H1 (cell line): Measurements from ENCODE around the gene HBA2. TPM values are rescaled to one million over a fixed set of nuclear protein-coding genes. Genes with fewer than 3 reads are reported as not detected.

Experiments used
- CTCF ChIA-PET: fragments of 300-600 bp; sonication (Branson Sonifier 250); formaldehyde crosslinking; loops from one replicate; lab custom pipeline; 2021; ENCODE audit not compliant: partially characterized antibody; lab: Charles Lee
- POLR2A ChIA-PET: fragments of 300-600 bp; sonication (Branson Sonifier 250); formaldehyde crosslinking; loops from one replicate; lab custom pipeline; 2021; ENCODE audit warnings: inconsistent platforms; ENCODE audit not compliant: partially characterized antibody; lab: Charles Lee
- DNase-seq, 2 experiments: peaks; one replicate each; pipeline versions ENCODE4 v3.0.0 to v3.0.0-alpha.2; 2010 to 2022; ENCODE audit warnings: low spot score in 2 of 2, low read depth in 1 of 2, mixed read lengths in 1 of 2
- FAIRE-seq: peaks from 2 replicates; lab custom pipeline; 2011; peaks lifted over from hg19 to GRCh38; lab: Jason Lieb, UNC
- H2AFZ ChIP-seq: 2 replicates; pipeline ENCODE4 v1.8.1; 2012; ENCODE audit warnings: low read length, inconsistent platforms
- H2AK5ac ChIP-seq: 2 replicates; pipeline ENCODE4 v1.6.1; 2013; ENCODE audit warnings: low read depth, low read length
- H2BK120ac ChIP-seq: replicated peaks from 2 replicates; pipeline ENCODE3; 2013; ENCODE audit warnings: low read depth, low read length, inconsistent platforms
- H2BK12ac ChIP-seq: 2 replicates; pipeline ENCODE4 v1.6.1; 2013; ENCODE audit warnings: low read depth, low read length
- H2BK15ac ChIP-seq: 2 replicates; pipeline ENCODE4 v1.6.1; 2013; ENCODE audit warnings: low read length
- H2BK20ac ChIP-seq: 2 replicates; pipeline ENCODE4 v1.6.1; 2013; ENCODE audit warnings: low read length
- H2BK5ac ChIP-seq: 2 replicates; pipeline ENCODE4 v1.6.1; 2013; ENCODE audit warnings: low read depth, low read length
- H3K14ac ChIP-seq: 2 replicates; pipeline ENCODE4 v1.6.1; 2013; ENCODE audit warnings: inconsistent platforms; ENCODE audit not compliant: insufficient read length
- H3K18ac ChIP-seq: 2 replicates; pipeline ENCODE4 v1.6.1; 2013; ENCODE audit warnings: low read length; ENCODE audit errors: extremely low read depth
- H3K23ac ChIP-seq: 2 replicates; pipeline ENCODE4 v1.6.1; 2013; ENCODE audit warnings: inconsistent platforms; ENCODE audit not compliant: insufficient read length
- H3K23me2 ChIP-seq: 2 replicates; pipeline ENCODE4 v1.6.1; 2013; ENCODE audit warnings: low read depth, low read length
- H3K27ac ChIP-seq: 2 replicates; pipeline ENCODE4 v1.6.1; 2011; ENCODE audit warnings: low read depth, low read length, inconsistent platforms
- H3K27me3 ChIP-seq, 4 experiments: replicated peaks in 1 of 4; 1 replicate in 1 of 4; 2 replicates in 3 of 4; pipeline versions ENCODE4 v1.6.1 to v1.8.1; 2011 to 2013; ENCODE audit warnings: low read length in 3 of 4, mild to moderate bottlenecking in 3 of 4, inconsistent platforms in 2 of 4, mixed read lengths in 2 of 4, moderate library complexity in 1 of 4; ENCODE audit not compliant: control insufficient read depth in 3 of 4, insufficient read depth in 3 of 4; ENCODE audit errors: extremely low read depth in 1 of 4
- H3K36me3 ChIP-seq, 4 experiments: 2 replicates each; pipeline versions ENCODE4 v1.6.1 to v1.8.1; 2011 to 2013; ENCODE audit warnings: mild to moderate bottlenecking in 4 of 4, low read length in 3 of 4, moderate library complexity in 2 of 4, control low read depth in 1 of 4, inconsistent platforms in 1 of 4; ENCODE audit not compliant: insufficient read depth in 4 of 4, control insufficient read depth in 2 of 4
- H3K4ac ChIP-seq: replicated peaks from 2 replicates; pipeline ENCODE3; 2013; ENCODE audit warnings: low read length, low read depth, mixed read lengths, inconsistent platforms; ENCODE audit not compliant: insufficient read length
- H3K4me1 ChIP-seq, 4 experiments: replicated peaks in 1 of 4; 1 replicate in 1 of 4; 2 replicates in 3 of 4; pipeline versions ENCODE4 v1.6.1 to v1.8.1; 2011 to 2013; ENCODE audit warnings: low read length in 3 of 4, inconsistent platforms in 2 of 4, mixed read lengths in 1 of 4; ENCODE audit not compliant: insufficient read depth in 4 of 4, control insufficient read depth in 3 of 4
- H3K4me2 ChIP-seq, 2 experiments: 2 replicates each; pipeline versions ENCODE4 v1.6.1 to v1.8.1; 2011 to 2013; ENCODE audit warnings: low read depth in 2 of 2, low read length in 2 of 2, control low read depth in 1 of 2, inconsistent platforms in 1 of 2, mild to moderate bottlenecking in 1 of 2; ENCODE audit not compliant: insufficient read depth in 1 of 2
- H3K4me3 ChIP-seq, 4 experiments: fragments of 200-600, 300-600 bp in 1 of 4; sonication (generic), shearing (Covaris generic), sonication (Bioruptor Twin) in 1 of 4; 2 replicates each; pipeline versions ENCODE4 v1.5.1 to v1.8.1; 2011 to 2016; ENCODE audit warnings: low read length in 4 of 4, low read depth in 3 of 4, control low read depth in 2 of 4, inconsistent platforms in 2 of 4, mild to moderate bottlenecking in 2 of 4, mixed read lengths in 1 of 4, moderate library complexity in 1 of 4; ENCODE audit not compliant: insufficient read depth in 2 of 4; ENCODE audit errors: extremely low read depth in 1 of 4
- H3K56ac ChIP-seq: replicated peaks from 2 replicates; pipeline ENCODE3; 2013; ENCODE audit warnings: low read depth, mild to moderate bottlenecking, mixed read lengths, low read length, inconsistent platforms; ENCODE audit not compliant: insufficient read length
- H3K79me1 ChIP-seq: 2 replicates; pipeline ENCODE4 v1.6.1; 2013; ENCODE audit warnings: low read depth, low read length, control low read depth
- H3K79me2 ChIP-seq, 2 experiments: 2 replicates each; pipeline versions ENCODE4 v1.6.1 to v1.8.1; 2012 to 2013; ENCODE audit warnings: low read length in 2 of 2, mild to moderate bottlenecking in 2 of 2, inconsistent platforms in 1 of 2; ENCODE audit not compliant: insufficient read depth in 2 of 2, control insufficient read depth in 1 of 2
- H3K9ac ChIP-seq, 4 experiments: replicated peaks in 1 of 4; 1 replicate in 1 of 4; 2 replicates in 3 of 4; pipeline versions ENCODE4 v1.6.1 to v1.8.1; 2011 to 2013; ENCODE audit warnings: low read depth in 3 of 4, low read length in 3 of 4, control low read depth in 2 of 4, mild to moderate bottlenecking in 2 of 4, moderate library complexity in 2 of 4, inconsistent platforms in 1 of 4; ENCODE audit errors: extremely low read depth in 1 of 4
- H3K9me3 ChIP-seq, 2 experiments: 2 replicates each; pipeline versions ENCODE4 v1.6.1 to v1.8.1; 2012 to 2013; ENCODE audit warnings: mild to moderate bottlenecking in 2 of 2, moderate library complexity in 2 of 2, control low read depth in 1 of 2, inconsistent platforms in 1 of 2, low read depth in 1 of 2, low read length in 1 of 2, mixed read lengths in 1 of 2; ENCODE audit not compliant: insufficient read depth in 2 of 2
- H4K20me1 ChIP-seq, 2 experiments: replicated peaks in 1 of 2; 2 replicates each; pipeline versions ENCODE3 to v1.8.1; 2011 to 2013; ENCODE audit warnings: inconsistent platforms in 2 of 2, low read length in 2 of 2, mild to moderate bottlenecking in 1 of 2; ENCODE audit not compliant: insufficient read depth in 2 of 2, control insufficient read depth in 1 of 2
- H4K5ac ChIP-seq: 2 replicates; pipeline ENCODE4 v1.6.1; 2013; ENCODE audit warnings: low read length, low read depth, mixed read lengths, inconsistent platforms; ENCODE audit not compliant: insufficient read length
- H4K8ac ChIP-seq: 2 replicates; pipeline ENCODE4 v1.8.0; 2013; ENCODE audit warnings: mild to moderate bottlenecking, moderate library complexity, low read length, inconsistent platforms; ENCODE audit not compliant: insufficient read depth; ENCODE audit errors: extremely low read depth
- H4K91ac ChIP-seq: replicated peaks from 2 replicates; pipeline ENCODE3; 2013; ENCODE audit warnings: low read length, mixed read lengths, inconsistent platforms; ENCODE audit not compliant: insufficient read length
- BCL11A ChIP-seq, 2 experiments: IDR thresholded peaks; one replicate each; pipeline ENCODE4 v1.6.1; 2011; ENCODE audit warnings: low read depth in 2 of 2, low read length in 2 of 2, mild to moderate bottlenecking in 2 of 2
- CHD1 ChIP-seq: IDR thresholded peaks from 2 replicates; pipeline ENCODE4 v1.6.1; 2012; ENCODE audit warnings: low read depth, low read length, improper control_type of control experiment
- RAD21 ChIP-seq, 2 experiments: IDR thresholded peaks in 1 of 2; conservative IDR thresholded peaks in 1 of 2; 2 replicates each; pipeline ENCODE4 v1.6.1; 2011; ENCODE audit warnings: low read depth in 2 of 2, low read length in 2 of 2, improper control_type of control experiment in 1 of 2, inconsistent platforms in 1 of 2, mild to moderate bottlenecking in 1 of 2, moderate library complexity in 1 of 2
- TCF12 ChIP-seq: IDR thresholded peaks from 2 replicates; pipeline ENCODE4 v1.6.1; 2011; ENCODE audit warnings: low read depth, mild to moderate bottlenecking, low read length
- WGBS, 2 experiments: shearing (Covaris generic) in 1 of 2; methylation state at CpG; one replicate each; pipeline versions ENCODE4 v1.1.6 to v1.1.7; 2013 to 2015; ENCODE audit warnings: low lambda C conversion rate in 2 of 2, mixed read lengths in 2 of 2, inconsistent platforms in 1 of 2, low coverage in 1 of 2, missing lambda C conversion rate in 1 of 2; ENCODE audit not compliant: insufficient replicate concordance in 2 of 2, insufficient coverage in 1 of 2, insufficient read length in 1 of 2; ENCODE audit errors: extremely low coverage in 1 of 2, missing lambda C conversion rate in 1 of 2; 5-methylcytosine and 5-hydroxymethylcytosine counted together
- polyA plus RNA-seq, 7 experiments: library from polyadenylated mRNA; depleted of rRNA in 3 of 7; stranded (reverse) in 5 of 7; unstranded in 2 of 7; fragments of >200 nt in 5 of 7; fragments of 200-250 nt in 2 of 7; gene quantifications; 1 replicate in 5 of 7; 2 replicates in 1 of 7; 4 replicates in 1 of 7; pipeline versions ENCODE4 v1.2.1 to v1.2.3, GENCODE V29; 2011 to 2013; ENCODE audit warnings: missing spikeins in 2 of 7, mixed read lengths in 2 of 7
- total RNA-seq: library from RNA; stranded (reverse); fragmentation: NEBNext Ultra II Directional; extraction: Animal tissue kit (Norgen Biotek cat#: 25700); gene quantifications from 2 replicates; pipeline ENCODE4 v1.2.1, GENCODE V29; 2021

The HBA2 gene
- total and polyA plus RNA-seq, 2 of the 8 experiments (the other 6 are each of a cell fraction or from before 2014, with no cell fraction given) = 6.1 TPM; not detected in 1

GRCh38 chr16:183005-183404 lies 10.3 kb downstream of the HBA2 start:
- Histone ChIP-seq H2BK12ac (no peak overlapping the region), H4K5ac (no peak overlapping the region), H3K4ac (no peak overlapping the region), H2BK15ac (no peak overlapping the region), H4K20me1 (peaks cover 8 to 10% of the 10 kb centered on the region in 2 experiments), H3K9ac (no peak overlapping the region), H3K9me3 (peaks cover 0 to 3% of the 10 kb centered on the region in 2 experiments; a peak in 1 of 4 replicates), H4K8ac (no peak overlapping the region), H3K36me3 (peaks cover 2 to 10% (median 9%) of the 10 kb centered on the region in 4 experiments; a peak in 6 of 8 replicates), H2AFZ (no peak overlapping the region), H3K4me3 (no peak overlapping the region), H2BK120ac (no peak overlapping the region), H3K4me2 (no peak overlapping the region), H3K56ac (no peak overlapping the region), H2BK5ac (no peak overlapping the region), H4K91ac (no peak overlapping the region), H2AK5ac (no peak overlapping the region), H3K23me2 (peaks cover 9% of the 10 kb centered on the region; the same call in 1 of the 2 replicates), H2BK20ac (no peak overlapping the region), H3K4me1 (peaks cover 0 to 5% (median 3%) of the 10 kb centered on the region in 4 experiments; a peak in 4 of 7 replicates), H3K79me1 (no peaks in the 10 kb centered on the region; the same call in 1 of the 2 replicates), H3K27ac (no peak overlapping the region), H3K27me3 (peaks cover 21 to 32% (median 28%) of the 10 kb centered on the region in 4 experiments), H3K23ac (no peak overlapping the region), H3K14ac (no peak overlapping the region), H3K18ac (no peak overlapping the region), H3K79me2 (no peaks in the 10 kb centered on the region)
- ChIA-PET POLR2A (interaction anchor here (0.5 to 1.0 kb wide), 4 partner anchors 11 to 46 kb away, joined by 3 read pairs; no protein-coding TSS in a partner anchor), CTCF (interaction anchor here (1.2 to 4.1 kb wide), 4 partner anchors 9 to 77 kb away, joined by 3 to 41 read pairs (median 4); no protein-coding TSS in a partner anchor)
- TF ChIP-seq RAD21 (IDR thresholded peaks at IDR 0.05 in 1 of 2, conservative IDR thresholded peaks at IDR 0.05 in 1 of 2; ENCODE audit: low read depth in 2 of 2, low read length in 2 of 2) = no peak
- TF ChIP-seq BCL11A (IDR thresholded peaks at IDR 0.05; ENCODE audit: low read depth in 2 of 2, low read length in 2 of 2) = no peak
- no peak for TF ChIP-seq TCF12
- TF ChIP-seq CHD1 = no peak
- 82% methylated on average over 1 of the region's 7 CpGs; no CpG with 5 or more reads in 1 of the 2 experiments for WGBS, 2 experiments
- FAIRE-seq (no peak), DNase-seq (no peak)
